HCT116 (cell line): Measurements from ENCODE around the gene FNIP2. TPM values are rescaled to one million over a fixed set of nuclear protein-coding genes. Genes with fewer than 3 reads are reported as not detected.

Experiments
- ATAC-seq: fragments of 200-7000 bp; cut with Tn5 transposase; 2 replicates; pipeline ENCODE4 v1.9.1; 2020; ENCODE audit warnings: mild to moderate bottlenecking, moderate library complexity
- BruUV-seq: library from RNA; stranded (reverse); fragments of 400-500 nt; replicated peaks from 2 replicates; lab custom pipeline; 2021; lab: Mats Ljungman, UMichigan
- CTCF ChIA-PET: fragments of 300-600 bp; sonication (Branson Sonifier 250); formaldehyde crosslinking; loops from one replicate; lab custom pipeline; 2021; ENCODE audit warnings: antibody characterized with exemption; lab: Charles Lee
- POLR2A ChIA-PET: fragments of 300-600, 350-600 bp; sonication (Branson Sonifier 250); formaldehyde crosslinking; loops from one replicate; lab custom pipeline; 2021; ENCODE audit warnings: antibody characterized with exemption; lab: Charles Lee
- RAD21 ChIA-PET, 2 experiments: fragments of 300-600 bp; sonication (Branson Sonifier 250); formaldehyde crosslinking; loops; one replicate each; lab custom pipeline; 2023; ENCODE audit warnings: low total read pairs in 2 of 2; ENCODE audit not compliant: uncharacterized antibody in 2 of 2, unreplicated experiment in 2 of 2, low non-redundant PET in 1 of 2; lab: Charles Lee
- DNase-seq: peaks from one replicate; pipeline ENCODE4 v3.0.0-alpha.2; 2010; ENCODE audit warnings: low read depth, low spot score
- H2AFZ ChIP-seq: fragments of 200-600 bp; shearing (Covaris generic), sonication (generic); 2 replicates; pipeline ENCODE4 v1.6.1; 2017; ENCODE audit warnings: low read depth, mixed run types, mixed read lengths, antibody characterized with exemption, low read length; ENCODE audit not compliant: poor library complexity, severe bottlenecking
- H3K27ac ChIP-seq: 2 replicates; pipeline ENCODE4 v1.5.1; 2012; ENCODE audit warnings: low read depth, low read length
- H3K27me3 ChIP-seq: fragments of 200-600 bp; sonication (generic); 2 replicates; pipeline ENCODE4 v1.6.1; 2016; ENCODE audit warnings: mixed run types, low read length, mixed read lengths; ENCODE audit not compliant: insufficient read depth
- H3K36me3 ChIP-seq, 2 experiments: fragments of 200-500 bp in 1 of 2; fragments of 200-600 bp in 1 of 2; sonication (Bioruptor generic) in 1 of 2; sonication (generic) in 1 of 2; 2 replicates each; pipeline versions ENCODE4 v1.5.1 to v1.6.1; 2014 to 2016; ENCODE audit warnings: low read length in 2 of 2, inconsistent platforms in 1 of 2, mixed read lengths in 1 of 2, mixed run types in 1 of 2; ENCODE audit not compliant: insufficient read depth in 2 of 2, control insufficient read depth in 1 of 2
- H3K4me1 ChIP-seq, 2 experiments: fragments of 200-600 bp in 1 of 2; sonication (generic) in 1 of 2; 2 replicates each; pipeline versions ENCODE4 v1.5.1 to v1.6.1; 2012 to 2017; ENCODE audit warnings: low read length in 2 of 2, inconsistent platforms in 1 of 2, mild to moderate bottlenecking in 1 of 2, mixed read lengths in 1 of 2, mixed run types in 1 of 2, moderate library complexity in 1 of 2; ENCODE audit not compliant: insufficient read depth in 2 of 2, control insufficient read depth in 1 of 2
- H3K4me2 ChIP-seq: fragments of 200-600 bp; sonication (generic); 2 replicates; pipeline ENCODE4 v1.6.1; 2017; ENCODE audit warnings: mixed run types, low read length, mixed read lengths
- H3K4me3 ChIP-seq, 2 experiments: fragments of 200-600 bp in 1 of 2; sonication (generic) in 1 of 2; replicated peaks in 1 of 2; 2 replicates each; pipeline ENCODE4 v1.5.1; 2011 to 2016; ENCODE audit warnings: low read length in 2 of 2, control low read depth in 1 of 2, low read depth in 1 of 2, mild to moderate bottlenecking in 1 of 2, mixed read lengths in 1 of 2, mixed run types in 1 of 2
- H3K79me2 ChIP-seq: fragments of 200-600 bp; sonication (generic); 2 replicates; pipeline ENCODE4 v1.6.1; 2017; ENCODE audit warnings: mild to moderate bottlenecking, mixed run types, low read length, moderate library complexity, mixed read lengths; ENCODE audit not compliant: insufficient read depth
- H3K9ac ChIP-seq: fragments of 200-600 bp; sonication (generic); 2 replicates; pipeline ENCODE4 v1.6.1; 2016; ENCODE audit warnings: low read length, mixed read lengths
- H3K9me2 ChIP-seq: fragments of 200-600 bp; sonication (generic), shearing (Covaris generic); 2 replicates; pipeline ENCODE4 v1.6.1; 2017; ENCODE audit warnings: mixed run types, mild to moderate bottlenecking, moderate library complexity; ENCODE audit not compliant: insufficient read depth
- H3K9me3 ChIP-seq, 2 experiments: fragments of 200-500 bp in 1 of 2; fragments of 200-600 bp in 1 of 2; sonication (Bioruptor generic) in 1 of 2; sonication (generic) in 1 of 2; 2 replicates each; pipeline ENCODE4 v1.6.1; 2014 to 2017; ENCODE audit warnings: low read length in 2 of 2, mixed read lengths in 2 of 2, inconsistent platforms in 1 of 2, low read depth in 1 of 2, mild to moderate bottlenecking in 1 of 2, mixed run types in 1 of 2, moderate library complexity in 1 of 2; ENCODE audit not compliant: control insufficient read depth in 1 of 2, insufficient read depth in 1 of 2
- H4K20me1 ChIP-seq: fragments of 200-600 bp; sonication (generic), shearing (Covaris generic); 2 replicates; pipeline ENCODE4 v1.6.1; 2017; ENCODE audit warnings: mixed run types, mild to moderate bottlenecking, moderate library complexity; ENCODE audit not compliant: insufficient read depth
- RAD21 ChIP-seq: IDR thresholded peaks from 2 replicates; pipeline ENCODE4 v1.6.1; 2012; ENCODE audit warnings: low read depth, mild to moderate bottlenecking
- SIN3A ChIP-seq: IDR thresholded peaks from 2 replicates; pipeline ENCODE4 v1.6.1; 2012; ENCODE audit warnings: low read depth
- SRF ChIP-seq: IDR thresholded peaks from 2 replicates; pipeline ENCODE4 v1.6.1; 2012; ENCODE audit warnings: low read depth
- ZNF274 ChIP-seq: fragments of 200-500 bp; sonication (Bioruptor generic); IDR thresholded peaks from 2 replicates; pipeline ENCODE4 v1.6.1; 2014; ENCODE audit warnings: mild to moderate bottlenecking, low read depth, low read length, inconsistent platforms
- intact Hi-C: fragments of 100-400 bp; cut with micrococcal nuclease; formaldehyde crosslinking; loops from 2 replicates; pipeline ENCODE4 v1.10.0; 2022
- total RNA-seq: library from RNA; stranded (reverse); gene quantifications from one replicate; pipeline ENCODE4 v1.2.1, GENCODE V29; 2021; ENCODE audit not compliant: unreplicated experiment
- TF ChIP-seq, protein P1 (sequence below): IDR thresholded peaks from 2 replicates; pipeline ENCODE4 v1.6.1; 2012
- TF ChIP-seq, protein P2 (sequence below), 3 experiments: fragments of 200-600 bp in 1 of 3; sonication (generic) in 1 of 3; IDR thresholded peaks in 2 of 3; conservative IDR thresholded peaks in 1 of 3; 2 replicates each; pipeline ENCODE4 v1.5.1; 2012 to 2017; ENCODE audit warnings: low read depth in 2 of 3, low read length in 2 of 3, antibody characterized with exemption in 1 of 3, borderline replicate concordance in 1 of 3, control low read depth in 1 of 3, mild to moderate bottlenecking in 1 of 3, mixed read lengths in 1 of 3, mixed run types in 1 of 3, moderate library complexity in 1 of 3; ENCODE audit not compliant: insufficient read depth in 1 of 3
- TF ChIP-seq, protein P3 (sequence below): IDR thresholded peaks from 2 replicates; pipeline ENCODE4 v1.6.1; 2012; ENCODE audit warnings: low read depth

The FNIP2 gene
- total RNA-seq, 1 experiment from 2014 or later: 4.8 TPM

DNA sequence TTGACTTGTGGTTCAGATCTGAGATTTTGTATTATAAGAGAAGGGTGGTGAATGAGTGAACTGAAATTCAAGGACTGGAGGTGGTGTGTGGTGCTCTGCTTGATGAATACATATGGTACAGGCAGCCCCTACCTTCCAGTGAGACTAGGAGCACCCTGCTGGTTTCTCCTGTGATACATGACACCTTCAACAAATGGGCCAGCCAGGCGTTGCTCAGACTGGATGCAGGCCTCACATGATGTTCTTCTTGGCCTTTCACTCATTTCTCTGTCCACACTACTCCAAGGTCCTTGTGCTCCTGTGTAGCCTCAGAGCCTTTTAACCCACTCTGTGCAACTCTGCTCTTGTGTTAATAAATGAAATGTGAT is 67.2 kb downstream of the FNIP2 start (continued):
- TF ChIP-seq RAD21 (no peak), SRF (no peak)
- TF ChIP-seq, protein P1, sequence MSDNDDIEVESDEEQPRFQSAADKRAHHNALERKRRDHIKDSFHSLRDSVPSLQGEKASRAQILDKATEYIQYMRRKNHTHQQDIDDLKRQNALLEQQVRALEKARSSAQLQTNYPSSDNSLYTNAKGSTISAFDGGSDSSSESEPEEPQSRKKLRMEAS: no peak

DNA sequence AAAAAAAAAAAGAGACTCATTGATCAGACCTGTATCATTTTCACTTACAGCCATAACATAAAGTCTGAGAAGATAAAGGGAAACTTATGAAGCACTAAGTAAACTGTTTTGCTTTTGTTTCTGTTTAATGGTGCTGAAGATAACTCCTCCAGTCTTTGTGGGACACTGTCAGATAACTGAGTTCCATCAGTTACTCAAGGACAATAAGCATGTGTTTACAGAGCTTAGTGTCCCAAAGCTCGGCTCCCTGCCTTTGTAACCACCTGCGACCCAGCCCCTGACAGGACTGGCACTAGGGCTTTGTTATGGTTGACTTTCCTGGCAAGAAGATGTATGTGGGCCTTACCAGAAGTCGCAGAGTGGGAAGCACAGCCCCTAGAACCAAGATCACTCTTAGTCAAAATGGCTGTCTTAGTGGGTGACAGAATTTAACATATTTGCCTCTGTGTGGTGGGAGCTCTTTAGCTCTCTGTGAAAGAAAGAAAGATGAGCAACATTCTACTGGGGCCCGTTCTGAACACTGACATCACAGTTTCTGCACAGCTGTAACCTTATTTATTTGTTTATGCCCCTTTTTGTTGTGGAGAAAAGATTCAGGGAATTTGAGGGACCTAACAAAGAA is 68.1 kb downstream of the FNIP2 start:
- no peak overlapping the region for H2AFZ ChIP-seq
- intact Hi-C loops: no loop called here
- ChIA-PET POLR2A (no interaction called here), CTCF (no interaction called here), RAD21 (no interaction called here)
- H3K4me1 ChIP-seq: no peaks in the 10 kb centered on the region; a peak in 1 of 4 replicates
- DNase-seq (no peak), ATAC-seq (no peak)
- no peaks in the 10 kb centered on the region for H3K36me3 ChIP-seq
- no peaks in the 10 kb centered on the region for H3K79me2 ChIP-seq
- no TSS peak for BruUV-seq
- H3K4me2 ChIP-seq: no peak overlapping the region
- H3K9ac ChIP-seq: no peak overlapping the region
- TF ChIP-seq, protein P2, sequence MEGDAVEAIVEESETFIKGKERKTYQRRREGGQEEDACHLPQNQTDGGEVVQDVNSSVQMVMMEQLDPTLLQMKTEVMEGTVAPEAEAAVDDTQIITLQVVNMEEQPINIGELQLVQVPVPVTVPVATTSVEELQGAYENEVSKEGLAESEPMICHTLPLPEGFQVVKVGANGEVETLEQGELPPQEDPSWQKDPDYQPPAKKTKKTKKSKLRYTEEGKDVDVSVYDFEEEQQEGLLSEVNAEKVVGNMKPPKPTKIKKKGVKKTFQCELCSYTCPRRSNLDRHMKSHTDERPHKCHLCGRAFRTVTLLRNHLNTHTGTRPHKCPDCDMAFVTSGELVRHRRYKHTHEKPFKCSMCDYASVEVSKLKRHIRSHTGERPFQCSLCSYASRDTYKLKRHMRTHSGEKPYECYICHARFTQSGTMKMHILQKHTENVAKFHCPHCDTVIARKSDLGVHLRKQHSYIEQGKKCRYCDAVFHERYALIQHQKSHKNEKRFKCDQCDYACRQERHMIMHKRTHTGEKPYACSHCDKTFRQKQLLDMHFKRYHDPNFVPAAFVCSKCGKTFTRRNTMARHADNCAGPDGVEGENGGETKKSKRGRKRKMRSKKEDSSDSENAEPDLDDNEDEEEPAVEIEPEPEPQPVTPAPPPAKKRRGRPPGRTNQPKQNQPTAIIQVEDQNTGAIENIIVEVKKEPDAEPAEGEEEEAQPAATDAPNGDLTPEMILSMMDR (IDR thresholded peaks at IDR 0.05 in 2 of 3, conservative IDR thresholded peaks at IDR 0.05 in 1 of 3; ENCODE audit: borderline replicate concordance in 1 of 3, insufficient read depth in 1 of 3, low read depth in 2 of 3, low read length in 2 of 3): no peak
- no peak for TF ChIP-seq ZNF274
- no peak for TF ChIP-seq SIN3A
- TF ChIP-seq, protein P3, sequence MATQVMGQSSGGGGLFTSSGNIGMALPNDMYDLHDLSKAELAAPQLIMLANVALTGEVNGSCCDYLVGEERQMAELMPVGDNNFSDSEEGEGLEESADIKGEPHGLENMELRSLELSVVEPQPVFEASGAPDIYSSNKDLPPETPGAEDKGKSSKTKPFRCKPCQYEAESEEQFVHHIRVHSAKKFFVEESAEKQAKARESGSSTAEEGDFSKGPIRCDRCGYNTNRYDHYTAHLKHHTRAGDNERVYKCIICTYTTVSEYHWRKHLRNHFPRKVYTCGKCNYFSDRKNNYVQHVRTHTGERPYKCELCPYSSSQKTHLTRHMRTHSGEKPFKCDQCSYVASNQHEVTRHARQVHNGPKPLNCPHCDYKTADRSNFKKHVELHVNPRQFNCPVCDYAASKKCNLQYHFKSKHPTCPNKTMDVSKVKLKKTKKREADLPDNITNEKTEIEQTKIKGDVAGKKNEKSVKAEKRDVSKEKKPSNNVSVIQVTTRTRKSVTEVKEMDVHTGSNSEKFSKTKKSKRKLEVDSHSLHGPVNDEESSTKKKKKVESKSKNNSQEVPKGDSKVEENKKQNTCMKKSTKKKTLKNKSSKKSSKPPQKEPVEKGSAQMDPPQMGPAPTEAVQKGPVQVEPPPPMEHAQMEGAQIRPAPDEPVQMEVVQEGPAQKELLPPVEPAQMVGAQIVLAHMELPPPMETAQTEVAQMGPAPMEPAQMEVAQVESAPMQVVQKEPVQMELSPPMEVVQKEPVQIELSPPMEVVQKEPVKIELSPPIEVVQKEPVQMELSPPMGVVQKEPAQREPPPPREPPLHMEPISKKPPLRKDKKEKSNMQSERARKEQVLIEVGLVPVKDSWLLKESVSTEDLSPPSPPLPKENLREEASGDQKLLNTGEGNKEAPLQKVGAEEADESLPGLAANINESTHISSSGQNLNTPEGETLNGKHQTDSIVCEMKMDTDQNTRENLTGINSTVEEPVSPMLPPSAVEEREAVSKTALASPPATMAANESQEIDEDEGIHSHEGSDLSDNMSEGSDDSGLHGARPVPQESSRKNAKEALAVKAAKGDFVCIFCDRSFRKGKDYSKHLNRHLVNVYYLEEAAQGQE: no peak
- H3K4me3 ChIP-seq: no peak overlapping the region
- H4K20me1 ChIP-seq: no peaks in the 10 kb centered on the region
- no peaks in the 10 kb centered on the region for H3K9me2 ChIP-seq
- H3K9me3 ChIP-seq: no peaks in the 10 kb centered on the region
- H3K27me3 ChIP-seq: no peaks in the 10 kb centered on the region
- H3K27ac ChIP-seq: no peak overlapping the region
